Activated T-cell treated with anti-CD3 and anti-CD28 coated beads for 24 hours (primary cell): ENCODE results near the gene ZNF398.
"Not testable (repeated sequence)": the region's sequence is repeated elsewhere in the genome, so short reads cannot be mapped to it uniquely, and the experiment has no call there.

Experiments used
- DNase-seq: peaks from one replicate; pipeline ENCODE4 v3.0.0-alpha.2; 2020; ENCODE audit warnings: low read depth

ZNF398 gene

GRCh38 chr7:149226366-149226765 is 79.1 kb downstream of the ZNF398 start:
- DNase-seq, result not testable (repeated sequence)

- DNase-seq, result no peak
Observed at GRCh38 chr7:149226840-149227494, 79.7 kb downstream of the ZNF398 start.

- no peak for DNase-seq
Observed at GRCh38 chr7:149228831-149229471, 81.7 kb downstream of the ZNF398 start.

DNA sequence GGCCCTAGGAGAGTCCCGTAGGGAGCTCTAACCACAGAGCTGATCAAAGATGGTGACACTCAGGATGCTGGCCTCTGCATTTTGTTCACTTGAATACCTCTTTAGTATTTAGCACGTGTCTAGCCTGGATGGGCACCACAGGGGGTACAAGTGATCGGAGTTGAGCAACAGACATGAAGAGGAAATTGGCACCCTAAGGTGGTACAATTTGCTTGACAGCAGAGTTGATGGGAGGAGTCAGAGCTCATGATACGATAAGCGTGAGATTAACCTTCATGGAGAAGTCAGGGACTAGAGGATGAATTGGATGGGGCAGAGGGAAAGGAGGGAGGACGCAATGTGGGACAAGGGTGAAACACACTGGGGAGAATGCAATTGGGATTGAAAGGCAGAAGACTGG is 82.3 kb downstream of the ZNF398 start:
- DNase-seq, result no peak

GRCh38 chr7:149232362-149232761 is 85.1 kb downstream of the ZNF398 start:
- no peak for DNase-seq
